Coronary artery (tissue), 2 donors: ENCODE measurements around the gene EIF4E2.
"Not testable (repeated sequence)": the region's sequence is repeated elsewhere in the genome, so short reads cannot be mapped to it uniquely, and the experiment has no call there.

Experiments
- DNase-seq: peaks from one replicate; pipeline ENCODE4 v3.0.0-alpha.2; 2017; ENCODE audit warnings: low spot score
- H3K27ac ChIP-seq, 2 donors: fragments of 200-600 bp; sonication (generic); one replicate each; pipeline ENCODE4 v1.5.1; 2016 to 2019
- H3K4me3 ChIP-seq: fragments of 200-600 bp; sonication (generic); 2 replicates; pipeline ENCODE4 v1.5.1; 2016; ENCODE audit warnings: mild to moderate bottlenecking, moderate library complexity
- CTCF ChIP-seq: fragments of 200-600 bp; sonication (generic); IDR thresholded peaks from one replicate; pipeline ENCODE4 v1.5.1; 2019; ENCODE audit warnings: antibody characterized with exemption

The EIF4E2 gene

GRCh38 chr2:232532419-232532818 is 18.1 kb upstream of the EIF4E2 start:
- Histone ChIP-seq H3K4me3 (no peak overlapping the region), H3K27ac (no peak overlapping the region)
- no peak for DNase-seq
- TF ChIP-seq CTCF, result no peak

GRCh38 chr2:232532821-232533220 is 17.7 kb upstream of the EIF4E2 start:
- not testable (repeated sequence) for H3K4me3 ChIP-seq, H3K27ac ChIP-seq, DNase-seq

DNA sequence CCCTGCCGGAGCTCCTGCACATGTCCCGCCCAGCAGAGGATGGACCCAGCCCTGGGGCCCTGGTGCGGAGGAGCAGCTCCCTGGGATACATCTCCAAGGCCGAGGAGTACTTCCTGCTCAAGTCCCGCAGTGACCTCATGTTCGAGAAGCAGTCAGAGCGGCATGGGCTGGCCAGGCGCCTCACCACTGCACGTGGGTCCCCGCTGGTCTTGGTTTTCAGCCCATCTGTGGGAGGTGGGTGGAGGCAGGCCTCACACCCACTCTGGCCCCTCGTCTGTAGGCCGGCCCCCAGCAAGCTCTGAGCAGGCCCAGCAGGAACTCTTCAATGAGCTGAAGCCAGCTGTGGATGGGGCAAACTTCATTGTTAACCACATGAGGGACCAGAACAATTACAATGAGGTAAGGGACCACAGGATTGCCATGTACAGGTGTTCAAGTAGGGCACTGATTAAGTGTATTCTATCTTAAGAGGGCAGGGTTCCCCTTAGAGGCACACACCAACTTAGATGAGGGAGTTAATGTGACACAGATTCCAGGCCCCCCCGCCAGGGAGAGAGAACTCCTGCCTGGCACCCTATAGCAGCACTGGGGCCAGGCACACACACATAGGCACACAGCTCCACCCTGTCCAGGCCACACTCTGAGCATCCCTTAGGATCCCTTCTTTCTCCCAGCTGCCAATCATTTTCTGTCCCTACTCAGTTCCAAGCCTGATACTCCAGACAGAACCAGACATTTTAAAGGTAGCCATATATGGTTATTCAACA is 16.4 kb upstream of the EIF4E2 start:
- no peak for TF ChIP-seq CTCF
- no peak for DNase-seq

DNA sequence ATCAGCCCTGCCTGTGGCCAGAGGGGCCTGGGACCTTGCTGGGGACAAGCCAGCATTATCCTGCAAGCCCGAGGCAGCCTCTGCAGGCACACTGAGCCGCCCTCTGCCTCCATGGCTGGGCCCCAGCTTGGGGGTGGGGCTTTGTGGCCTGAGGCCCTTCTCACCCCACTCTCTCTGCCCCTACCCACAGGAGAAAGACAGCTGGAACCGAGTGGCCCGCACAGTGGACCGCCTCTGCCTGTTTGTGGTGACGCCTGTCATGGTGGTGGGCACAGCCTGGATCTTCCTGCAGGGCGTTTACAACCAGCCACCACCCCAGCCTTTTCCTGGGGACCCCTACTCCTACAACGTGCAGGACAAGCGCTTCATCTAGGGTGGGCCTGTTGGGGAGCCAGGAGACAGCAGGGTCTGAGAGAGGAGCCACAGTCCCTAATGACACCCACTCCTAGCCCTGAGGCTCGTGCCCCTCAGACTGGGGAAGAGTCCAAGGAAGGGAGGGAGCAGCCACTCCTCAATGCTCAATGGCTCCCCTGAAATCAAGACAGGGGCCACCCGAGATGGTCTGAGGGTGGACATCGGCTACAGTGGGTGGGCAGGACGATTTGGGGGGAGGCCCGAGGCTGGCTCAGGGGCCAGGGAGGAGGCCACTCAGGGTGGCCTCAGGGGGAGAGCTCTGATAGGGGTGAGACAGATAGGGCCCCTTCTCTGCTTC is 15.4 kb upstream of the EIF4E2 start:
- DNase-seq, result no peak
- no peak overlapping the region for H3K27ac ChIP-seq
- no peak overlapping the region for H3K4me3 ChIP-seq
- TF ChIP-seq CTCF, result no peak

More for the DNA sequence above, 16.4 kb upstream of the EIF4E2 start:
- H3K4me3 ChIP-seq, result no peak overlapping the region
- H3K27ac ChIP-seq, result no peak overlapping the region

DNA sequence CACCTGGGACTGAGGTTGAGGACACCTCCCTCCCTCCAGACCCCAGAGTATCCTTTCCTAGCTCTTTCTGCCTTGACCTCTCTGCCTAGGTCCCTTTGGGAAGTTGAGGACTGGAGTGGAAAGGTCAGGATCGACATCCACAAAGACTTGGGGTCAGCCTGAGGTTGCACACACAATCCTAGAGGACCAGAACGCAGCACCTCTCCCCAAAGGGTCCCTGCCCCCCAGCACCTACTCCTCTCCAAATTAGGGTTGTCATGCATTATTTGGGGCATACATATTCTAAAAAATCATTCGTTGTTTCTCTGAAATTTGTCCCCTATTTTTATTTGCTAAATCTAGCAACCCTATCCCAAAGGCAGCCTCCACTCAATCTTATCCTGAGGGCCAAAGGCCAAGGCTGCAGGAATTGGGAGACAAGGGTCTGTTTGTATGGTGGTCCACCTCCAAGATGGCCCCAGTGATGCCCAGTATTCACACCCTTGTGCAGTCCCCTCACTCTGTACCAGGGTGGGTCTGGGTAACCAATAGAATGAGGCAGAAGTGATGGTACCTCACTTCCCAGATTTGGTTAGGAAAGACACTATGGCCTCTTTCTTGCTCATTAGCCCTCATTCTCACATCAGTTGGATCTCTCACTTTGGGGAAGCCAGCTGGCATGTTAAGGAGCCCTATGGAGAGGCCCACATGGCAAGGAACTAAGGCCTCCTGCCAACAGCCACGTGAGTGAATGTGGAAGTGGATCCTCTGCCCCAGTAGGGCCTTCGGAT is 14.5 kb upstream of the EIF4E2 start:
- no peak overlapping the region for H3K27ac ChIP-seq
- H3K4me3 ChIP-seq, result no peak overlapping the region
- DNase-seq, result no peak
- no peak for TF ChIP-seq CTCF

DNA sequence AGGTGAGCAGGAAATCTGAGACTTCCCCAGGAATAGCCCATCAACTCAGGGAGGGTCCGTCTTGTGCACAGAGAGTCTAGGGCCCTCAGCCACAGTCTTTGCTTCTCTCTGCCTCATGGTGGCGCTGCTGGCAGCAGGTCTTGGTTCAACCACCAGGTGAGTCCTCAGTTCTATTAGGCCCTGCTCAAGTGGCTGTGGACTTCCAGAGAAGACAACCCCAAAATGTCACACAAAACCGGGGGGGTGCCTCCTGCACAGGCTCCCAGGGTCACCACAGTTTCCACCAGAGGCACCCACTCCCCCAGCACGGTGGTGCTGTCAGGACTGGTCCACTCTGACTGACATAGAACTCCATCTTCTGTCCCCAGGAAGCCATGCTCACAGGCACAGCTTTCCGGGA is 13.4 kb upstream of the EIF4E2 start:
- no peak for TF ChIP-seq CTCF
- DNase-seq, result no peak
- Histone ChIP-seq H3K27ac (no peak overlapping the region), H3K4me3 (no peak overlapping the region)

DNA sequence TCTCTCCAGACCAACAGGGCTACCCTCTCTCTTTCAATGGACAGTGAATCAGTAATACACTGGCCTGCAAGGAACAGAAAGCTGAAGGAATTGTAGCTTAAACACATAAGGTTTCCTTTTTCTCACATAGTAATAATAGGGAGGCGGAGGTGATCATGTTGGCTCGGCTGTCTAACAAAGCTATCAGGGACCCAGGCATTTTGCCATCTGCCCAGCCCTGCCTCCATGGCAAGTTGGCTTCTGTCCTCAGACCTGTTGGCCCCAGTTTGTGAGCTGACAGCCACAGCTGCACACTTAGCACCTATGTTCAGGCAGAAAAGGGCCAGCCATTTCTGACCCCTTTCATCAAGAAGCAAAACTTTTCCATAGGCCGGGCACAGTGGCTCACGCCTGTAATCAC is 13.0 kb upstream of the EIF4E2 start:
- no peak overlapping the region for H3K27ac ChIP-seq
- no peak for DNase-seq
- no peak overlapping the region for H3K4me3 ChIP-seq
- TF ChIP-seq CTCF, result no peak
